Coronary artery (tissue), 2 donors: ENCODE data around the gene TECPR1.

Source experiments
- DNase-seq: peaks from one replicate; pipeline ENCODE4 v3.0.0-alpha.2; 2017; ENCODE audit warnings: low spot score
- H3K27ac ChIP-seq, 2 donors: fragments of 200-600 bp; sonication (generic); one replicate each; pipeline ENCODE4 v1.5.1; 2016 to 2019
- H3K4me3 ChIP-seq: fragments of 200-600 bp; sonication (generic); 2 replicates; pipeline ENCODE4 v1.5.1; 2016; ENCODE audit warnings: mild to moderate bottlenecking, moderate library complexity
- TF ChIP-seq, protein P1 (sequence below): fragments of 200-600 bp; sonication (generic); IDR thresholded peaks from one replicate; pipeline ENCODE4 v1.5.1; 2019; ENCODE audit warnings: antibody characterized with exemption

The TECPR1 gene

DNA sequence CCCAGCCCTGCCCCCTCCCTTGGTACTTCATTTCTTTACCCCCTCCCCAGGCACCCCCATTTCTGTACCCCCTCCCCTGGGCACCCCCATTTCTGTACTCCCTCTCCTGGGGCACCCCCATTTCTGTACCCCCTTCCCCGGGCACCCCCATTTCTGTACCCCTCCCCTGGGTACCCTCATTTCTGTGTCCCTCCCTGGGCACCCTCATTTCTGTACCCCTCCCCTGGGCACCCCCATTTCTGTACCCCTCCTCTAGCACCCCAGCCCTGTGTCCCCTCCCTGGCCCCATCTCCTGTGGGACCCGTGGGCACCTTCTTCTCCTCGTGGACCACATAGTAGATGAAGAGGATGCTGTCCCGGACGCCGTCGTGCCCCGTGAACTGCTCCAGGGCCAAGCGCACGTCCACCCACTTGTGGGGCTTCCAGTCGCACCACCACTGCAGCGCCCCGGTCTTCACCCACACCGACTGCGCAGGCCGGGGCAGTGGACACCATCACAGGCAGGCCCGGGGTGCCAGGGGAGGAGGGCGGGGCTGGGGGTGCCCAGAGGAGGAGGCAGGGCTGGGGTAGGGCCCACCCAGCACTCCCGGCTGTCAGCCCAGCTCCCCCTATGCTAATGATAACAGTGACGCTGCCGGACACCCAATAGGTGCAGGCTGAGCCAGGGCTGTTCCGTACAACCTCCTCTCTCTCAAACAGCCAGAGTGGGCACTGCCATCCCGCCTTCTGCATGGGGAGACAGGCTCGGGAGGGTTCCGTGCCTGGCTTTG is 20.4 kb downstream of the TECPR1 start:
- Histone ChIP-seq H3K27ac (no peak overlapping the region), H3K4me3 (no peak overlapping the region)
- no peak for DNase-seq
- TF ChIP-seq, protein P1, sequence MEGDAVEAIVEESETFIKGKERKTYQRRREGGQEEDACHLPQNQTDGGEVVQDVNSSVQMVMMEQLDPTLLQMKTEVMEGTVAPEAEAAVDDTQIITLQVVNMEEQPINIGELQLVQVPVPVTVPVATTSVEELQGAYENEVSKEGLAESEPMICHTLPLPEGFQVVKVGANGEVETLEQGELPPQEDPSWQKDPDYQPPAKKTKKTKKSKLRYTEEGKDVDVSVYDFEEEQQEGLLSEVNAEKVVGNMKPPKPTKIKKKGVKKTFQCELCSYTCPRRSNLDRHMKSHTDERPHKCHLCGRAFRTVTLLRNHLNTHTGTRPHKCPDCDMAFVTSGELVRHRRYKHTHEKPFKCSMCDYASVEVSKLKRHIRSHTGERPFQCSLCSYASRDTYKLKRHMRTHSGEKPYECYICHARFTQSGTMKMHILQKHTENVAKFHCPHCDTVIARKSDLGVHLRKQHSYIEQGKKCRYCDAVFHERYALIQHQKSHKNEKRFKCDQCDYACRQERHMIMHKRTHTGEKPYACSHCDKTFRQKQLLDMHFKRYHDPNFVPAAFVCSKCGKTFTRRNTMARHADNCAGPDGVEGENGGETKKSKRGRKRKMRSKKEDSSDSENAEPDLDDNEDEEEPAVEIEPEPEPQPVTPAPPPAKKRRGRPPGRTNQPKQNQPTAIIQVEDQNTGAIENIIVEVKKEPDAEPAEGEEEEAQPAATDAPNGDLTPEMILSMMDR: no peak

DNA sequence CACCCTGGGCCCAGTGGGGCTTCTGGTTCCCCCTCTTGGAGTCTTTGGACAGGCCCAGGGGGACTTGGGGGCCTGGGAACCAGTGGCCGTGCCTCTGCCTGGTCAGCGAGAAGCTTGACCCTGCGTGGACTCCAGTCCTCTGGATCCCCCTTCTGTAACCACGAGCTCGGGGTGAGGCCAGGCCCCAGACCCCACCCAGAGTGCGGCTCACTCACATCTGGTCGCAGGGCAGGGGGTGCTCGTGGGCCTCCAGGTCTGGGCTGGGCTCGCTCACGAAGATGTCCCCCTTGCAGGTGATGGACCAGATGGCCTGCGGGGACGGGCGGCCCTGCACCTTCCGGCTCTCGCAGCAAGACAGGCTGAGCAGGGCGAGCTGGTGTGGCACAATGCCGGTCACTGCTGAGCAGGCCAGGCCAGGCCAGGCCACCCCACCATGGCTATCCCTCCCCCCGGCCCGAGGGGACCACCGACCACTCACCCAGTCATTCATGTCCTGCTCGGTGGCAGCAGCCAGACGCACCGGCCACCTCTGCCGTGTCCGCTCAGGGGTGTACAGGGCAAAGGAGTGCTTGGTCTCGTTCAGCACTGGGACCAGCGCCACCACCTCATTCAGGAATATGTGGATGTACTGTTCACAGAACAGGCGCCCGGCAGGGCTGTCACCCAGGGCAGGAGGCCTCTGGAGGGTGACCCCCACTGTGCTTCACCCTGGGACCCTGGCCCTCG is 21.1 kb downstream of the TECPR1 start:
- Histone ChIP-seq H3K4me3 (no peak overlapping the region), H3K27ac (no peak overlapping the region)
- DNase-seq: no peak
- TF ChIP-seq, protein P1: no peak

DNA sequence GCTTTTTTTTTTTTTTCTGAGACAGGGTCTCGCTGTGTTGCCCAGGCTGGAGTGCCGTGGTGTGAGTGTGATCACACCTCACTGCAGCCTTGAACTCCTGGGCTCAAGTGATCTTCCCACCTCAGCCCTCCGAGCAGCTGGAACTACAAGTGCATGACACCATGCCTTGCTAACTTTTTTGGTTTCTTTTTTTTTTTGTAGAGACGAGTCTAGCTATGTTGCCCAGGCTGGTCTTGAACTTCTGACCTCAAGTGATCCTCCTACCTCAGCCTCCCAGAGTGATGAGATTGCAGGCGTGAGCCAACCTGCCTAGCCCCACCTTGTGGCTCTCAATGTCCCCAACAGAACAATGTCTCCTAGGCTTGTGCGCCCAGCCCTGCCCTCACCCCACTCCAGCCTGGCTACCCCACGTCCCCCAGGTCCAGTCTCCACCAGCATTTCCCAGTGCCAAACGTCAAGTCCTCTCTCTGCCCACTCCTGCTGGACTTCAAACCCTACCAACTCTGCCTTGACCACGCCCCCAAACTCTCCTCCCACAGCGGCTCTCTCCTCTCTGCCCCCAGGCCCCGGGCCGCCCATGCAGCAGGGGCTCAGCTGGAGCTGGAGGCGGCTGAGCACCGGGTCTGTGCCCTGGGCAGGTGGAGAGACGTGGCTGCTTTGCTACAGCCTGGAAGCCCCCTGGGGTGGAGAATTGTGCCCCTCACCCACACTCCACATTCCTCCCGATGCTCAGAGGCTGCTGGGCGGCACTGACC is 21.9 kb downstream of the TECPR1 start:
- no peak for DNase-seq
- no peak overlapping the region for H3K4me3 ChIP-seq
- H3K27ac ChIP-seq: no peak overlapping the region
- TF ChIP-seq, protein P1: no peak

DNA sequence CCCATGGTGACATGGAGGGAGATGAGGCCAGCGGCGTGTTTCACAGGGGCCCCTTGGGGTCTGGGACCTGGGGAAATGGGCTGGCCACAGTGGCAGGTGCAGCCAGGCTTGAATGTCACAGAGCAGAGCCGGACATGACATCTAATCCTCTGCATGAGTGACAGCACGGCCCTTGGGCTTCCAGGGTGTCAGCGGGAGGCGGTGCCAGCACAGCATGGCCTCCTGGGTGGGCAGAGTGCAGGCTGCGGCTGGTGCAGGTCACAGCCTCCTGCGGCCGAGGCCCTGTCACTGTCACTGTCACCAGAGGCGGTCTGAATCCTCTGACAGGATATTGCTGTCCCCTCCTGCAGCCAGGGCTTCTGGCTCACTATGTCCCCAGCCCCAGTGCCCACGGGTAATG is 22.6 kb downstream of the TECPR1 start:
- no peak for DNase-seq
- Histone ChIP-seq H3K4me3 (no peak overlapping the region), H3K27ac (no peak overlapping the region)
- TF ChIP-seq, protein P1: no peak

GRCh38 chr7:98228801-98229200 is 23.2 kb downstream of the TECPR1 start:
- no peak overlapping the region for H3K27ac ChIP-seq
- DNase-seq: no peak
- H3K4me3 ChIP-seq: no peak overlapping the region
- TF ChIP-seq, protein P1: no peak

- TF ChIP-seq, protein P1: no peak
- DNase-seq: no peak
- no peak overlapping the region for H3K4me3 ChIP-seq
- no peak overlapping the region for H3K27ac ChIP-seq
These were observed 24.1 kb downstream of the TECPR1 start for GRCh38 chr7:98227939-98228338.
